H1 (cell line): ENCODE measurements around the gene UPF1. TPM values are rescaled to one million over a fixed set of nuclear protein-coding genes. Genes with fewer than 3 reads are reported as not detected.

Source experiments
- CTCF ChIA-PET: fragments of 300-600 bp; sonication (Branson Sonifier 250); formaldehyde crosslinking; loops from one replicate; lab custom pipeline; 2021; ENCODE audit not compliant: partially characterized antibody; lab: Charles Lee
- POLR2A ChIA-PET: fragments of 300-600 bp; sonication (Branson Sonifier 250); formaldehyde crosslinking; loops from one replicate; lab custom pipeline; 2021; ENCODE audit warnings: inconsistent platforms; ENCODE audit not compliant: partially characterized antibody; lab: Charles Lee
- DNase-seq, 2 experiments: peaks; one replicate each; pipeline versions ENCODE4 v3.0.0 to v3.0.0-alpha.2; 2010 to 2022; ENCODE audit warnings: low spot score in 2 of 2, low read depth in 1 of 2, mixed read lengths in 1 of 2
- FAIRE-seq: peaks from 2 replicates; lab custom pipeline; 2011; peaks lifted over from hg19 to GRCh38; lab: Jason Lieb, UNC
- H2AFZ ChIP-seq: 2 replicates; pipeline ENCODE4 v1.8.1; 2012; ENCODE audit warnings: low read length, inconsistent platforms
- H2AK5ac ChIP-seq: 2 replicates; pipeline ENCODE4 v1.6.1; 2013; ENCODE audit warnings: low read depth, low read length
- H2BK120ac ChIP-seq: replicated peaks from 2 replicates; pipeline ENCODE3; 2013; ENCODE audit warnings: low read depth, low read length, inconsistent platforms
- H2BK12ac ChIP-seq: 2 replicates; pipeline ENCODE4 v1.6.1; 2013; ENCODE audit warnings: low read depth, low read length
- H2BK15ac ChIP-seq: 2 replicates; pipeline ENCODE4 v1.6.1; 2013; ENCODE audit warnings: low read length
- H2BK20ac ChIP-seq: 2 replicates; pipeline ENCODE4 v1.6.1; 2013; ENCODE audit warnings: low read length
- H2BK5ac ChIP-seq: 2 replicates; pipeline ENCODE4 v1.6.1; 2013; ENCODE audit warnings: low read depth, low read length
- H3K14ac ChIP-seq: 2 replicates; pipeline ENCODE4 v1.6.1; 2013; ENCODE audit warnings: inconsistent platforms; ENCODE audit not compliant: insufficient read length
- H3K18ac ChIP-seq: 2 replicates; pipeline ENCODE4 v1.6.1; 2013; ENCODE audit warnings: low read length; ENCODE audit errors: extremely low read depth
- H3K23ac ChIP-seq: 2 replicates; pipeline ENCODE4 v1.6.1; 2013; ENCODE audit warnings: inconsistent platforms; ENCODE audit not compliant: insufficient read length
- H3K23me2 ChIP-seq: 2 replicates; pipeline ENCODE4 v1.6.1; 2013; ENCODE audit warnings: low read depth, low read length
- H3K27ac ChIP-seq: 2 replicates; pipeline ENCODE4 v1.6.1; 2011; ENCODE audit warnings: low read depth, low read length, inconsistent platforms
- H3K27me3 ChIP-seq, 4 experiments: replicated peaks in 1 of 4; 1 replicate in 1 of 4; 2 replicates in 3 of 4; pipeline versions ENCODE4 v1.6.1 to v1.8.1; 2011 to 2013; ENCODE audit warnings: low read length in 3 of 4, mild to moderate bottlenecking in 3 of 4, inconsistent platforms in 2 of 4, mixed read lengths in 2 of 4, moderate library complexity in 1 of 4; ENCODE audit not compliant: control insufficient read depth in 3 of 4, insufficient read depth in 3 of 4; ENCODE audit errors: extremely low read depth in 1 of 4
- H3K36me3 ChIP-seq, 4 experiments: 2 replicates each; pipeline versions ENCODE4 v1.6.1 to v1.8.1; 2011 to 2013; ENCODE audit warnings: mild to moderate bottlenecking in 4 of 4, low read length in 3 of 4, moderate library complexity in 2 of 4, control low read depth in 1 of 4, inconsistent platforms in 1 of 4; ENCODE audit not compliant: insufficient read depth in 4 of 4, control insufficient read depth in 2 of 4
- H3K4ac ChIP-seq: replicated peaks from 2 replicates; pipeline ENCODE3; 2013; ENCODE audit warnings: low read length, low read depth, mixed read lengths, inconsistent platforms; ENCODE audit not compliant: insufficient read length
- H3K4me1 ChIP-seq, 4 experiments: replicated peaks in 1 of 4; 1 replicate in 1 of 4; 2 replicates in 3 of 4; pipeline versions ENCODE4 v1.6.1 to v1.8.1; 2011 to 2013; ENCODE audit warnings: low read length in 3 of 4, inconsistent platforms in 2 of 4, mixed read lengths in 1 of 4; ENCODE audit not compliant: insufficient read depth in 4 of 4, control insufficient read depth in 3 of 4
- H3K4me2 ChIP-seq, 2 experiments: 2 replicates each; pipeline versions ENCODE4 v1.6.1 to v1.8.1; 2011 to 2013; ENCODE audit warnings: low read depth in 2 of 2, low read length in 2 of 2, control low read depth in 1 of 2, inconsistent platforms in 1 of 2, mild to moderate bottlenecking in 1 of 2; ENCODE audit not compliant: insufficient read depth in 1 of 2
- H3K4me3 ChIP-seq, 4 experiments: fragments of 200-600, 300-600 bp in 1 of 4; sonication (generic), shearing (Covaris generic), sonication (Bioruptor Twin) in 1 of 4; 2 replicates each; pipeline versions ENCODE4 v1.5.1 to v1.8.1; 2011 to 2016; ENCODE audit warnings: low read length in 4 of 4, low read depth in 3 of 4, control low read depth in 2 of 4, inconsistent platforms in 2 of 4, mild to moderate bottlenecking in 2 of 4, mixed read lengths in 1 of 4, moderate library complexity in 1 of 4; ENCODE audit not compliant: insufficient read depth in 2 of 4; ENCODE audit errors: extremely low read depth in 1 of 4
- H3K56ac ChIP-seq: replicated peaks from 2 replicates; pipeline ENCODE3; 2013; ENCODE audit warnings: low read depth, mild to moderate bottlenecking, mixed read lengths, low read length, inconsistent platforms; ENCODE audit not compliant: insufficient read length
- H3K79me1 ChIP-seq: 2 replicates; pipeline ENCODE4 v1.6.1; 2013; ENCODE audit warnings: low read depth, low read length, control low read depth
- H3K79me2 ChIP-seq, 2 experiments: 2 replicates each; pipeline versions ENCODE4 v1.6.1 to v1.8.1; 2012 to 2013; ENCODE audit warnings: low read length in 2 of 2, mild to moderate bottlenecking in 2 of 2, inconsistent platforms in 1 of 2; ENCODE audit not compliant: insufficient read depth in 2 of 2, control insufficient read depth in 1 of 2
- H3K9ac ChIP-seq, 4 experiments: replicated peaks in 1 of 4; 1 replicate in 1 of 4; 2 replicates in 3 of 4; pipeline versions ENCODE4 v1.6.1 to v1.8.1; 2011 to 2013; ENCODE audit warnings: low read depth in 3 of 4, low read length in 3 of 4, control low read depth in 2 of 4, mild to moderate bottlenecking in 2 of 4, moderate library complexity in 2 of 4, inconsistent platforms in 1 of 4; ENCODE audit errors: extremely low read depth in 1 of 4
- H3K9me3 ChIP-seq, 2 experiments: 2 replicates each; pipeline versions ENCODE4 v1.6.1 to v1.8.1; 2012 to 2013; ENCODE audit warnings: mild to moderate bottlenecking in 2 of 2, moderate library complexity in 2 of 2, control low read depth in 1 of 2, inconsistent platforms in 1 of 2, low read depth in 1 of 2, low read length in 1 of 2, mixed read lengths in 1 of 2; ENCODE audit not compliant: insufficient read depth in 2 of 2
- H4K20me1 ChIP-seq, 2 experiments: replicated peaks in 1 of 2; 2 replicates each; pipeline versions ENCODE3 to v1.8.1; 2011 to 2013; ENCODE audit warnings: inconsistent platforms in 2 of 2, low read length in 2 of 2, mild to moderate bottlenecking in 1 of 2; ENCODE audit not compliant: insufficient read depth in 2 of 2, control insufficient read depth in 1 of 2
- H4K5ac ChIP-seq: 2 replicates; pipeline ENCODE4 v1.6.1; 2013; ENCODE audit warnings: low read length, low read depth, mixed read lengths, inconsistent platforms; ENCODE audit not compliant: insufficient read length
- H4K8ac ChIP-seq: 2 replicates; pipeline ENCODE4 v1.8.0; 2013; ENCODE audit warnings: mild to moderate bottlenecking, moderate library complexity, low read length, inconsistent platforms; ENCODE audit not compliant: insufficient read depth; ENCODE audit errors: extremely low read depth
- H4K91ac ChIP-seq: replicated peaks from 2 replicates; pipeline ENCODE3; 2013; ENCODE audit warnings: low read length, mixed read lengths, inconsistent platforms; ENCODE audit not compliant: insufficient read length
- CREB1 ChIP-seq: IDR thresholded peaks from 2 replicates; pipeline ENCODE4 v1.6.1; 2012; ENCODE audit warnings: inconsistent platforms
- POLR2A ChIP-seq, 2 experiments: IDR thresholded peaks; 1 replicate in 1 of 2; 2 replicates in 1 of 2; pipeline ENCODE4 v1.6.1; 2011; ENCODE audit warnings: low read depth in 2 of 2, low read length in 2 of 2, mild to moderate bottlenecking in 2 of 2; ENCODE audit errors: control extremely low read depth in 1 of 2
- WGBS, 2 experiments: shearing (Covaris generic) in 1 of 2; methylation state at CpG; one replicate each; pipeline versions ENCODE4 v1.1.6 to v1.1.7; 2013 to 2015; ENCODE audit warnings: low lambda C conversion rate in 2 of 2, mixed read lengths in 2 of 2, inconsistent platforms in 1 of 2, low coverage in 1 of 2, missing lambda C conversion rate in 1 of 2; ENCODE audit not compliant: insufficient replicate concordance in 2 of 2, insufficient coverage in 1 of 2, insufficient read length in 1 of 2; ENCODE audit errors: extremely low coverage in 1 of 2, missing lambda C conversion rate in 1 of 2; 5-methylcytosine and 5-hydroxymethylcytosine counted together
- polyA plus RNA-seq, 7 experiments: library from polyadenylated mRNA; depleted of rRNA in 3 of 7; stranded (reverse) in 5 of 7; unstranded in 2 of 7; fragments of >200 nt in 5 of 7; fragments of 200-250 nt in 2 of 7; gene quantifications; 1 replicate in 5 of 7; 2 replicates in 1 of 7; 4 replicates in 1 of 7; pipeline versions ENCODE4 v1.2.1 to v1.2.3, GENCODE V29; 2011 to 2013; ENCODE audit warnings: missing spikeins in 2 of 7, mixed read lengths in 2 of 7
- total RNA-seq: library from RNA; stranded (reverse); fragmentation: NEBNext Ultra II Directional; extraction: Animal tissue kit (Norgen Biotek cat#: 25700); gene quantifications from 2 replicates; pipeline ENCODE4 v1.2.1, GENCODE V29; 2021

The UPF1 gene
- total and polyA plus RNA-seq, 2 of the 8 experiments (the other 6 are each of a cell fraction or from before 2014, with no cell fraction given) = 46.4 to 62.0 TPM

DNA sequence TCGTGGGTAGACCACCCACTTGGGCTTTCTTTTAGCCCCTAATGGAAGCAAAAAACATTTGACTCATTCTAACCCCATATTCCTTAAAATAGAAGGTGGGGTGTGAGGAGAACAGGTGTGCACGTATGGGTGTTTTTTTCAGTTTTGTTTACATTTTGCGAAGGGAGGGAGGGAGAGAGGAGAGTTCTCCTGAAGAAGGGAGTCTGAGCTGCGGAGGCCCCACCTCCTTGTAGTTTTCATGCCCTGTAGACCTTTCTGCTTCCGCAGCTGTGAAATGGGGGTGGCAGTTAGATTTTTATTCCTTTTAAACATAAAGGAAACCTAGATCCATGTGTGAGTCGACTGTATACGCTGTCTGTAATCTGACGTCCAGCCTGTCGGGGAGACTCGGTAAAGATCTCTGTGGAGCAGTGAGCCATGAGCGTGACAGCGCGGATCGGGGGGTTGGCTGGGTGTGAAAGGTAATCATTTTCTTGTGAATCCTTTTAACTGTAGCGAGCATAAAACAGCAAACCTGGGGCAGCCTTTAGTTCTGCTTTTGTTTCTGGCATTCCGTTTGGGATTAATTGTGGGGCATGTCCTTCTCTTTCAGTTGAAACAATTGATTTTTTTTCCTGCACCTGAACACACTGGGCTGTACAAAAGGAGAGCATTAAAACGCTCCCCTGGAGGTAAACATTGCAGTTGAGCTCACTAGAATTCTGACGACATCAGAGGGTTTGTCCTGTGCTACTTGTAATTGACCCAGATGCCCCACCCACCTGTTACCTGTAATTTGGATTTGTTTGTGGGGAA lies 2.3 kb downstream of the UPF1 start:
- DNase-seq (no peak), FAIRE-seq (no peak)
- H4K91ac ChIP-seq = no peak overlapping the region
- H2BK12ac ChIP-seq = no peak overlapping the region
- no peak overlapping the region for H2BK5ac ChIP-seq
- no peak overlapping the region for H4K5ac ChIP-seq
- H3K79me2 ChIP-seq = peaks cover 34 to 65% of the 10 kb centered on the region in 2 experiments
- ChIA-PET CTCF (interaction anchor here (0.6 to 19.5 kb wide), 9 partner anchors 9 to 371 kb away, joined by 3 to 247 read pairs (median 4); no protein-coding TSS in a partner anchor), POLR2A (interaction anchor here (1.0 to 3.4 kb wide), 7 partner anchors 7 to 43 kb away, joined by 3 to 18 read pairs (median 4); partner anchors contain the start of gene COMP)
- H4K8ac ChIP-seq = peak overlapping the region; percentile 57; the same call in 1 of the 2 replicates
- no peak overlapping the region for H3K4ac ChIP-seq
- no peak overlapping the region for H3K14ac ChIP-seq
- no peak overlapping the region for H3K18ac ChIP-seq
- H3K4me3 ChIP-seq = peak overlapping the region; percentile 40 to 99 (median 61); a peak in 7 of 8 replicates
- H3K23me2 ChIP-seq = peaks cover 11% of the 10 kb centered on the region
- H3K9ac ChIP-seq = peak overlapping the region in 1 of 4 experiments; percentile 72; a peak in 1 of 7 replicates
- no peak overlapping the region for H3K27ac ChIP-seq
- H3K79me1 ChIP-seq = peaks cover 21% of the 10 kb centered on the region
- no peak overlapping the region for H2BK15ac ChIP-seq
- 56% methylated on average over 18 of the region's 18 CpGs; no CpG with 5 or more reads in 1 of the 2 experiments for WGBS, 2 experiments
- peaks cover 3 to 15% (median 10%) of the 10 kb centered on the region in 4 experiments for H3K4me1 ChIP-seq
- H3K4me2 ChIP-seq = peak overlapping the region; percentile 87 to 95
- TF ChIP-seq POLR2A (IDR thresholded peaks at IDR 0.05; ENCODE audit: control extremely low read depth in 1 of 2, low read depth in 2 of 2, low read length in 2 of 2) (peak in 1 of 2 experiments; percentile 10; a peak in 1 of 3 replicates), CREB1 (no peak)
- no peak overlapping the region for H2BK20ac ChIP-seq
- no peak overlapping the region for H2BK120ac ChIP-seq
- H3K23ac ChIP-seq = no peak overlapping the region
- no peak overlapping the region for H3K56ac ChIP-seq
- H3K27me3 ChIP-seq = peaks cover 0 to 3% (median 0%) of the 10 kb centered on the region in 4 experiments; a peak in 2 of 7 replicates
- H4K20me1 ChIP-seq = peaks cover 38 to 44% of the 10 kb centered on the region in 2 experiments
- H2AK5ac ChIP-seq = no peak overlapping the region
- no peak overlapping the region for H2AFZ ChIP-seq
- H3K36me3 ChIP-seq = peaks cover 0 to 13% (median 7%) of the 10 kb centered on the region in 4 experiments; a peak in 4 of 8 replicates
- no peaks in the 10 kb centered on the region for H3K9me3 ChIP-seq
